GOT3 (cell line): ENCODE data around the gene THSD7A.
"Not testable (repeated sequence)": the region's sequence is repeated elsewhere in the genome, so short reads cannot be mapped to it uniquely, and the experiment has no call there.

Source experiments
- DNase-seq: peaks from one replicate; lab custom pipeline; 2025; ENCODE audit warnings: mixed read lengths; lab: John Stamatoyannopoulos, UW

The THSD7A gene

DNA sequence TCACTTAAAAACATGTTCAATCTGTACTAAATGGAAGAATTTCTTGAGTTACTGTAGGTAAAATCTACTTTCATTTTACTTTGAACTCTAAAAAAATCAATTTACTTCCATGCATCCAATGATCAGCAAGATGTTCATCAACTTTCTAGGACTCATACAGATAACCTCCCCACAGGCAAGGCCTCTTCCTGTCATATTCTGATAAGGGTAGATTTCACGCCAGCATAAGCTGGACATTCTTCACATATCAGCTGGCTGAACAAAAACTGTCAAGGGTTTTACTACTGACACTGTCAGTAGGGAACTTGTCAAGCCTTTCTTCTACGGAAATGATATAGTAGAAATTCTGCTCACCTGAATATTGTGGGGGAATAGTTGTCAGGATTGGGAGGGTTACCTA is 244.9 kb downstream of the THSD7A start:
- DNase-seq = no peak

DNA sequence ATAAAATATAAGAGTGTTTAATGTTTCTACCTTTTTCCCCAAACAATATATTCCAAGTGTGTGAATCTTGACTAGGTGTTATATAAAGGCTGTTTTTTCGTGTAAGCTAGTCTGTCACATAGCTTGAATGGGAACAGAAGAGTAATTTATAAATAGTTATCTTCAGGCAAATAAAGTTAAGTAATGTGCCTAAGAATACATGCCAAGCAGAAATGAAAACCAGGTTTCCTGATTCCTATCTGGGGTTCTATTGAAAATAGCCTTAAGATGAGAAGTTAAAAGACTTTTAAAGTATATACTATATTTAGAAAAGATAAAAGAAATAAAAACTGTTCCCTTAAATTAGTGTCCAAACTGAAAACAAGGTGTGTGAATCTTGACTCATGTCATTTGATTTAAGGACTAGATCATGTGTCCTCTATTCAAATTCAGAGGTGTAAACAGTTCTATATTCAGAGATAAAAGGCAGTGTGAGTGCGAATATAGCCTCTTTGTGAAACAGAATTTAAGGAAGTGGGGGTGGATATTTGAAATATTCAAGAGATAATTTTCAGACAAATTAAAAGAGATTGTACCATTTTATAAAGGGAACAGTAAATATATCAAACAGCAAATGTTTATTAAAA is 247.5 kb downstream of the THSD7A start:
- DNase-seq = no peak

DNA sequence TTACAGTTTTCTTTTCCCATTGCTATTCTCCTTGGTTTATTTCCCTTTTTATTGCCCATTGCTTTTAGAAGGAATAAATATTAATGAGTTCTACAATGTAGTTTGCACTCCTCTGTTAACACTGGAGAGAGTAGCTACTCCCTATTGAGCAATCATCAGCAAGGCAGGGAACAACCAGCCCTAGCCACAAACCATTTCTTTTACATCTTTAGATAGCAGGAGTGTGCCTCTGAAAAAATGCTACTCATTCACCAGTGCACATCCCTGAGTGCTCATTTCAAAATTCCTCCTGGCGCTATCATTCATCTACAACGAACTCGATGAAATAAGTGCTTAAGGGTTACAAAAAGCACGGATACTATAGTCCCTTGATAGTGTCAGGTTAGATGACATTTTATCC is 252.9 kb downstream of the THSD7A start:
- DNase-seq = no peak

DNA sequence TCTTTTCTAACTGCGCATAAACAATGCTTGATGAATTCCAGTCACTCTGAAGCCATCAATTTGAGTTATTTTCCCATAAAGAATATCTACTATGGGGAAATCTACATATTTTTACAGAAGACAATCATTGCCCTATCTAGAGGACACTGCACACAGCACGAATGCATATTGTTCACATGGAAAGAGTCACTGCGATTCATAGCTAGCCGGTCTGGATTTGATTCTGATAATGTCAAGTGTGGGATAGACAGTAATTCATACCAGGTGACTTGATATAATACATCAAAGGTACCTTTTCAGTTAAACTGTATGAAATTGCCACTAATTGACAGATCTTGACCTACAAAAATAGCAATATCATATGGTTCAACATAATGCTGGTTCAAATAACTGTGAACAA is 255.7 kb downstream of the THSD7A start:
- DNase-seq = no peak

DNA sequence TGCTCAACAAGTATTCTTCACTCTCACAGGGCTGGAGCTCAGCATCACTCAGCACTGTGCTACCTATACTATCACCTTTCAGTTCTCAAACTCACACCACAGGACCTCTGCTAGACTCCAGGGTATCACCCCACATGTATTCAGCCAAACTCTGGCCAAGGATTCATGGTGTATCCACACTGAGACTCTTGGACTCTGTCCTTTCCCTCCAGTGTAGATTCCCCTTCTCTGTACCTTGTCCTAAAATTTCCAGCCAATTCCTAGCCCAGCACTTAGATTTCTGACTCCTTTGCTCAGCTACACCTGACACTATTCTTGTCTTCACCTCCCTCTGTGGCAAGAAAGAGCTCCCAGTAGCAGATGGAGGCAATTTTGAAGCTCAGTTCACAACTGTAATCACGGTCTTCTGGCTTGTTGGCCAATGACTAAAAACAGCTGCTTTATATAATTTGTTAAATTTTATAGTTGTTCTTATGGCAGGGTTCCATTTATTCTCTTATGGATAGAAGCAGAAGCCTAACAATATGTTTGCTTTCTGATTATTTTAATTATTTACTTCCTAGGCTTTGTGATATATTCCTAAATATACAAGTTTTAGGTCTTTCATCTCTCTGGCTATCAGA is 258.8 kb downstream of the THSD7A start:
- DNase-seq = no peak

DNA sequence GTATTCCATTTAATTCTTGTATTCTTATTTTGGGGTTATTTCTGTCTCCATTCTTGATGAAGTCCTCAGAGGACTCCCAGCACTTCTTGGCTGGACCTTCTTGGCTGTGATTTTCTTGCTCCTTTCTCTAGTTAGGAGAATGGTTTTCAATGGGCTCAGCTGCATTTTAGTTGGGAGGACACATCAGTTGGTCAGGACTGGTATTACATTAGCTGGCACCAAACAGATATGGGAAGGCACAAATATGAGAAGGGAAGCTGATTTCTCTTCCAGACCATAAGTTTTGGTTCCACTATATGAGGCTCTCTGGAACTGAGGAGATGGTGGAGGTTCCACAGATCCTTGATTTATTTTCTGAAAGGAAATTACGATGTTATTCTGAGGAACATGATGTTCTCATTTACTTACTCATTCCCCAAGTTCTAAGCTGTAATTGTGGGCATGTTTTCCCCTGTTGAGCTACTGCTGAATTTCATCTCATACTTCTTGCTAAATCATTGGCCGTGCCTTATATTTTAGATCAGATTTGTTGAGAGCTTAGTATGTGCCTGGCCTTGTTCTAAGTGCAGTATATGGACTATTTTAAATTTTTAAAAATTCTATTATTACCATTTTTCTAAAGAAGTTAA is 261.0 kb downstream of the THSD7A start:
- no peak for DNase-seq

DNA sequence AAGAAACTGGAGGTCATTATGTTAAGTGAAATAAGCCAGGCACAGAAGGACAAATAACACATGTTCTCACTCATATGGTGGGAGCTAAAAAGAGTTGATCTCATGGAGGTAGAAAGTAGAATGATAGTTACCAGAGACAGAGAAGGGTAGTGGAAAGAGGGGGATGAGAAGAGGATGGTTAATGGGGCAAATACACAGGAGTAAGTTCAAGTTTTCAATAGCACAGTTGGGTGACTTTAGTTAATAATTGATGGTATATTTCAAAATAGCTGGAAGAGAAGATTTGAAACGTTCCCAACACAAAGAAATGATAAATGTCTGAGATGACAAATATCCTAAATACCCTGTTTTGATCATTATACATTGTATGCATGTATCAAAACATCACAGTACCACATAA is 261.8 kb downstream of the THSD7A start:
- no peak for DNase-seq

DNA sequence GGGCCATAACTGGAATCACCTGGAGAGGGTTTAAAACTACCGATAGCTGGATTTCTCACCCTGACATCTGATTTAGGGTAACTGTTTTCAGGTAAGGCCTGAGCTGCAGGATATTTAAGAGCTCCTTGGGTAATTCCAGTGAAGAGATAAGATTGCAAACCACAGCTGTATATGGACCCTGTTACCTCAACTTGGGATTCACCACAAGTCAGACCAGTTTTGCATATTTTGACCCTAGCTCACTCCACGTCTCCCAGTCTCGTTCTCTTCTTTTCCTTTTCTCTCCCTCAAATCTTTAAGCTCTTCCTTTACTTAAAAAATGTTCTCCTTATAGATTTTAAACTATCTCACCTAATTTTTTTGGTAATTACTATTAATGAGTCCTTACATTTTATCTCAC is 264.4 kb downstream of the THSD7A start:
- DNase-seq = no peak

DNA sequence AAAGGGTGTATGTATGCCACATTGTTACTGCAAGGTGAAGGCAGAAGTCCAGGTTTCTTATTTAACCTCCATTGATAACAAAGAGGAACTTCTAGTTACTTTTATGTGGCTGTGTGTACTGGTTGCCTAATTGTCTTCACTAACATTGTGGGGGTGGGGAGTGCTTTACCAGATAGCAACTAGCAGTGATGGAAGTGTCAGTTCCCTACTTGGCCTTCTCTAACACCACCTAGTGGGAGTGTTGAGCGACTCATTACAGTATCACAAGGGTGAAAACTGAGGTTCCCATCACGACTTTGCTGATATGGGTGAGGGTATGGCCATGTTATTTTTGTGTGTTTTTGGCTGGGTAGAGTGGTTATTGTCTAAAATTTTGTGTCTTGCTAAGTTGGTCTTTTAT is 274.4 kb downstream of the THSD7A start:
- no peak for DNase-seq

DNA sequence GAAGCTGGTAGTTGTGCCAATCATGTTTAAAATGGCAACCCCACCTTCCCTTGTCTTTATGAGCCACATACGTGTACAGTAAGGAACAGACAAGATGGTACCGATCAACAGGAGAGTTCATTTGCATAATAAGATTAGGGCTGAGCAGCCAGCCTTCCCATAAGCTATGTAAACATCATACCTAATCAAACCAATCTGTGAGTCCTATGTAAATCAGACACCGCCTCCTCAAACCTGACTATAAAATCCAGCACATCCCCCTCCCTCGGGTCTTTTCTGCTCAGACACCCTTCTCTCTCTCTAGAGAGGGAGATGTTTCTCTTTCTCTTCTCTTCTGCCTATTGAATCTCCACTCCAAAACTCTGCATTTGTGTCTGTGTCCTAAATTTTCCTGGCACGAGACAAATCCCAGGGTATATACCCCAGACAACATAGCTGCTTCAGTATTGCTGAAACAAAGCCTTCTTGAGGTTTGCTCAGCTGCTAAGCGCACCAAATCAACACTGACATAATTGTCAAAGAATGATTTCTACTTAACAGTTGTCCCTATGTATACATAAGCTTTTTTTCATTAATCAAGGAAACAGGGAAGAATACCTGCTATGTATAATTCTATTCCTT is 279.2 kb downstream of the THSD7A start:
- DNase-seq = no peak

DNA sequence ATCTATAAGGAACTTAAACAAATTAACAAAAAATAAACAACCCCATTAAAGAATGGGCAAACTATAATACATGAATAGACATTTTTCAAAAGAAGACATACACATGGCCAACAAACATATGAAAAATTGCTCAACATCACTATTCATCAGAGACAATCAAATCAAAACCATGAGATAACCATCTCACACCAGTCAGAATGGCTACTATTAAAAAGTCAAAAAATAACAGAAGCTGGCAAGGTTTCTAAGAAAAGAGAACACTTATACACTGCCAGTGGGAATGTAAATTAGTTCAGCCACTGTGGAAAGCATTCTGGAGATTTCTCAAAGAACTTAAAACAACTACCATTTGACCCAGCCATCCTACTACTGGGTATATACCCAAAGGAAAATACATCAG is 280.5 kb downstream of the THSD7A start:
- no peak for DNase-seq

DNA sequence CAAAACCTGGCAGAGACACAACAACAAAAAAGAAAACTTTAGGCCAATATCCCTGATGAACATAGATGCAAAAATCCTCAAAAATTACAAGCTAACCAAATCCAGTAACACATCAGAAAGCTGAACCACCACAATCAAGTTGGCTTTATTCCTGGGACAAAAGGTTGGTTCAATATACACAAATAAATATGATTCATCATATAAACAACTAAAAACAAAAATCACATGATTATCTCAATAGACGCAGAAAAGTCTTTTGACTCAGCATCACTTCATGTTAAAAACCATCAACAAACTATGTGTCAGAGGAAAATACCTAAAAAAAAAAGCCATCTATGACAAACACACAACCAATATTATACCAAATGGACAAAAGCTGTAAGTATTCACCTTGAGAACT is 283.5 kb downstream of the THSD7A start:
- DNase-seq = no peak

DNA sequence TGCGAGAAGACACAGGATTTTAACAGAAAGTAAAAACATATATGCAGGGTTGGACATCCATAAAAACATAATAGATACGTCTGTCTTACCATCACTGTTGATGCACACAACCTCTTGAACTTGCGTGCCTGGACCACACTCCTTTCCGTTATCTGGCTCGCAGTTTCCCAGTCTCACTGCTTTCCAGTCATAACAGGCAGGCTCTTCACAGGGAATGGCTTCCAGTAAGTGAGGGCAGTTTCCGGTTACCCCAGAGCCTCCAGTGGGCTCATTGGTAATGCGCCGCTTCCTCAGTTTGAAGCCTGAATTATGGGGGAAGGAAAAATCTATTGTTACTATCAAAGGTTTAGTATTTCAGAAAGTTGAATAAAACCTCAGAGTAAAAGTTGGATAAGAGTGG is 290.7 kb downstream of the THSD7A start:
- DNase-seq = no peak

DNA sequence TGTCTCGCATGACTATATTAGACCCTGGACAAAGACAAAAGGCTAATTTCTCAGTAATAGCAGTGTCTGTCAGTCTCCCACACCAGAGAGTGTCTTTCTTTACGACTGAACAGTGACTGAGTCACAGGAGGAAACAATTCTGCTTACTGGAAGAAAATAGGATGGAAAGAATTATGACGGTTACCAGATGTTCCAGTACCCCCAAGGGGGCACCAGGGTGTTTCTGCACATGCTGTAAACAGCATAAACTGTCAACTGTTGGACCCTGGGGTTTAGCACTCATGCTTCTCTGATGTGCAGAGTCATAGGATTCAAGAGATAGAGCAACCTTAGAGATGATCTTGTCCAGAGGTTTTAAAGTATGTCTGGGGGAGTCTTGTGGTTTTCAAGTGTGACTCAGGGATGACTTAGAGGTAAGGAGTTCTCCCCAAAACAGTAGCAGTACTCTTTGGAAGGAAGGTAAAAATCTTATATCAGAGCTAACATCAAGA is 291.7 kb downstream of the THSD7A start:
- DNase-seq = no peak

DNA sequence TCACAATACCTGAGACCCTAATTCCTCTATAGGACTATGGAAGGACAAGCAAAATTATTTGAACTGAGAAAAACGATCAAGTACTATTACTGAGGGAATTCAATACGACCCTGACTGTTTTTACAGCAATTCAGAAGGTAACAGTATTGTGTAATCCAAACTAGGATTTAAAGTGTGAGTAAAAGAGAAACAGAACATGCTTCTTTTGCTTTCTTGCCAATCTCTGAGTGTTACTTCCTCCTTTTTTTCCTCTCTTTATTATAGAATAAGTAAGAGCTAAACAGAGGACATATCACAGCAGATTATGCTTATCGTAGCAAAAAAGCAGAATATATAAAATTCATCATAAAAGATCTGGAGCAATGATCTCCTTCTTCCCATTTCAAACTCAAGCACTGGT is 292.1 kb downstream of the THSD7A start:
- DNase-seq = no peak

DNA sequence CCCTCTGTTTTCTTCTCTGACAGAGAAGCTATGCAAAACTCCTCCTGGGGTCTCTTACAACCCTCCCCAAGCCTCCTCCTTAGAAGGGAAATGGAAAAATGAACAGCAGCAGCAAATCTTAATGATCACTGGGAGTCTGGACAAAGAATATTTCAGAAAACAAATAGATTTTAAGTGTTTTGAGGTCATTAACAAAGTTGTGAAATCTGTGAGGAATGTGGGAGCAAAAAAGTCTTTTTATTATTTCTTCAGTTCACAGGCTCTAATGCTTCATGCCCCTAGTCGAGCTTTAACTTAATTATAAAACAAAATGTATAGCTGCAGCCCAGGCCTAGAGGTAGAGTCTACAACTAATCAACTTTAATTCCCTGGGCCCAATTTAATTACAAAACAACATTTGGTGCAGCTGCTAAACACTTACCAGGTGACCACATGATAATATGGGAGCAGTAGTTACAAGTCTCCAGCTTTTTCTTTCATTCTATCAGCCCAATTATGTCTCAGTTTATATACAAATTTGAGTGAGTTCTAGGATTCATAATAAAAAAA is 293.2 kb downstream of the THSD7A start:
- DNase-seq = no peak

DNA sequence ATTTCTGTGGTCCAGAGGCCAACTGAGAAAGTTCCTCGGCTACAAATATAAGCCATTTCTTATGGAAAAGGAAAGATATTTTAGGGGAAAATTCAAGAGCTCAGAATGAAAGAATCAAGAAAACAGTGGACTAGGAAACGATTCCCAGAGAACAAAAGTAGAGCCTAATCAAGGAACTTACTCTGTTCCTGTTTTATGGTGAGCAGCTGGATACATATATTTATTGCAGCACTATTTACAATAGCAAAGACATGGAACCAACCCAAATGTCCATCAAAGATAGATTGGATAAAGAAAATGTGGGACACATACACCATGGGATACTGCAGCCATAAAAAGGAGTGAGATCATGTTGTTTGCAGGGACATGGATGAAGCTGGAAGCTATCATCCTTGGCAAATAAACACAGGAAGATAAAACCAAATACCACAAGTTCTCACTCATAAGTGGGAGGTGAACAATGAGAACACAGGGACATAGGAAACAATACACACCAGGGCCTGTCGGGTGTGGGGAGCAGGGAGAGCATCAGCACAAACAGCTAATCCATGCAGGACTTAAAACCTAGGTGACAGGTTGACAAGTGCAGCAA is 298.7 kb downstream of the THSD7A start:
- DNase-seq = no peak

DNA sequence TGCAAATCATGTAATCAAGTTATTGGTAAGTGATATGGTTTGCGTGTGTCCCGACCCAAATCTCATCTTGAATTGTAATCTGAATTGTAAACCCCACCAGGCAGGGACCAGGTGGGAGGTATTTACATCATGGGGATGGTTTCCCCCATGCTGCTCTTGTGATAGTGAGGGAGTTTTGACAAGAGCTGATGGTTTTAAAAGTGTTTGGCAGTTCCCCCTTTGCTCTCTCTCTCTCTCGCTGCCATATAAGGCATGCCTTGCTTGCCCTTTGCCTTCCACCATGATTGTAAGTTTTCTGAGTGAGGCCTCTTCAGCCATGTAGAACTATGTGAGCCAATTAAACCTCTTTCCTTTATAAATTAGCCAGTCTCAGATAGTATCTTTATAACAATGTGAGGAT is 302.6 kb downstream of the THSD7A start:
- no peak for DNase-seq

DNA sequence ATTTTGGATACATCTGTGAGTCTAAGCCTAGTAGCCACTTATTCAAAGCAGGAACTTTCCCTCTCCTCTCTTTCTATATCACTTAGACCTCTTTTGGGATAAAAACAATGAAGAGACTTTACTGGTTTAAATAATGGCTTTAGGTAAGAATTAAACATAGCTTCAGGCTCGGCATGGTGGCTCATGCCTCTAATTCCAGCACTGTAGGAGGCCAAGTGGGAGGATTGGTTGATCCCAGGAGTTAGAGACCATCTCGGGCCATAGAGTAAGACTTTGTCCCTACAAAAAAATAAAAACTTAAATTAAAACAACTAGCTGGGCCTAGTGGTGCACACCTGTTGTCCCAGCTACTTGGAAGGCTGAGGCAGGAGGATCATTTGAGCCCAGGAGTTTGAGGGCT is 304.3 kb downstream of the THSD7A start:
- DNase-seq = no peak

DNA sequence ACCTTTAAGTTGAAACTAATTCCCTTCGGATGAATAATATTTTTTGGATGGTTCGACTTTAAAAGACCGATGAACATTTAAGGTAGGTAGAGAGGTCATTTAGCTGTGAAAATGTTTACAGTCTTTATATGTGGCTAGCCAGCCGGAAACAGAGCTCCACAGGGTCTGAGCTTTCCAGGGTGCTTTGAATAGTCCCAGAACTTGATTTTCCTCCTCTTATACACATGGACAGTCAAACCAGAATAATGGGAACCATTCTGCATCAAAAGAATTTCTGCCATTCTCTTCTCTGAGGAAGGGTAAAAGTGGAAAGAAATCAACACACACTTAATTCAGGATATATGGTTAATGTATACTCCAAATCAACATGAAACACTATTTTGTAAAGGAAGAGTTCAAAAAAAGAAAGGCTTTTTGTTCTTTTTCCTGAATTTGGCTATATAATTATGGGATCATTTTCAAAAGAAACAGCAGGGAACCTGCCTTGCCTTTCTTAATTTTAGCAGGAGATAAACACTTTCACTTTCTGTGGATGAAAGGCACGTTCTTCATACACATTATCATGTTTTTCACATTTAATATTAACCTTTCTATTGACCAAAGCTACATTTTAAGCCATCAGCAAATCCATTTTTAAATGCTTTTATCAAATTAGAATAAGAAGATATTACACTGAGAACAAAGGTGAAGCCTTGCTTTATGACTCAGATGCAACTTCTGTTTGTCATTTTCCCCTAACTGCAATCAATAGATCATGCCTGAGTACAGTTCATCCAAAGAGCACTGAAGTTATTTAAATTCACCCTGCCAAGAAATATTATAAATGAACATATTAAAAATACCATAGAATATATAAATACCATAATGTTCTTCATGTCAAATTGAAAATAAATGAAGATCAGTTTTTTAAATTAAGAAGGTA is 307.3 kb downstream of the THSD7A start:
- no peak for DNase-seq

DNA sequence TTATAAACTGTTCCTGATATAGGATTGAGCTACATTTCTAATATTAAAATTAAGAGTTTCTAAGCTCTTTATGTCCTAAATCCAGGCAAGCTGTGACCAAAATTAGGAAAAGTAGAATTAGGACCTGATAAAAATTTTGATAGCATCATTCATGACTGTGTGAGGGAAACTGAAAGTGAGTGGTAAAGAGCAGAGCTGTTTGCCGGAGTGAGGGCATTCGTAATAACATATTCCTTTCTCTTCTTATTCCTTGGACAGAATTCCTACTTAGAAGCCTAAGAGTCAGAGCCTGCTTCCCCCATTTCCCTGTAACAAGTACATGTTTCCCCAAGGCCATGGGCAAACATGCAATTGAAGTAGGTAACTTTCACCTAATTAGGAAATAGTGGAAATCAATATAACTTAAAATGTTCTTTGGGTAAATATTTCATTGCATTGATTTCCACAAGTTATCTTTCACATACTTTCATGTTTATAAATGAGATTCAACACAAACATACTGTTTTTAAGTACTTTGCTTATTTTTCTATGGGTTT is 310.0 kb downstream of the THSD7A start:
- DNase-seq = not testable (repeated sequence)
